Retinal pigment epithelial cell (primary cell): ENCODE measurements around the gene SPI1.

Source experiments
- DNase-seq: peaks from one replicate; pipeline ENCODE4 v3.0.0-alpha.2; 2010; ENCODE audit warnings: low read depth
- H3K4me3 ChIP-seq: 2 replicates; pipeline ENCODE4 v1.5.1; 2011; ENCODE audit warnings: mild to moderate bottlenecking, low read length, control low read depth, moderate library complexity
- CTCF ChIP-seq: conservative IDR thresholded peaks from 2 replicates; pipeline ENCODE4 v1.5.1; 2011; ENCODE audit warnings: low read depth, low read length, control low read depth, inconsistent platforms

Gene SPI1

DNA sequence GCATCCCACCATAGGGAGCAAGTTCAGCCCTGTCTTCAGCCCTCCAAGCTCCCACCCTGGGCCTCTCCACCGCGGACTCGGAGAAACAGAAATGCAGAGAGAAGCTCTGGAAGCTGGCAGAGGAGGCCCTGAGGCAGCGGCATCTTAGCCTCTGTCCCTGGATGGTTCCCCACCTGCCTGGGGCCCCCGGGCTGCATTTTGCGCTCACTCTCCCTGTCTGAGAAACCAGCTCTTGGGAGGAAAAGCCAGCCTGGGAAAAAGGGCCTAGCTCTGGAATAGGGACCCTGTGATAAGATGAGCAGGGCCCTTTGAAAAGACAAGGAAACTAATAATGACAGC, 12.0 kb upstream of the SPI1 start:
- no peak for DNase-seq
- H3K4me3 ChIP-seq, result no peak overlapping the region
- TF ChIP-seq CTCF, result no peak

GRCh38 chr11:47389577-47390421, 11.5 kb upstream of the SPI1 start:
- no peak for DNase-seq
- no peak overlapping the region for H3K4me3 ChIP-seq
- no peak for TF ChIP-seq CTCF

DNA sequence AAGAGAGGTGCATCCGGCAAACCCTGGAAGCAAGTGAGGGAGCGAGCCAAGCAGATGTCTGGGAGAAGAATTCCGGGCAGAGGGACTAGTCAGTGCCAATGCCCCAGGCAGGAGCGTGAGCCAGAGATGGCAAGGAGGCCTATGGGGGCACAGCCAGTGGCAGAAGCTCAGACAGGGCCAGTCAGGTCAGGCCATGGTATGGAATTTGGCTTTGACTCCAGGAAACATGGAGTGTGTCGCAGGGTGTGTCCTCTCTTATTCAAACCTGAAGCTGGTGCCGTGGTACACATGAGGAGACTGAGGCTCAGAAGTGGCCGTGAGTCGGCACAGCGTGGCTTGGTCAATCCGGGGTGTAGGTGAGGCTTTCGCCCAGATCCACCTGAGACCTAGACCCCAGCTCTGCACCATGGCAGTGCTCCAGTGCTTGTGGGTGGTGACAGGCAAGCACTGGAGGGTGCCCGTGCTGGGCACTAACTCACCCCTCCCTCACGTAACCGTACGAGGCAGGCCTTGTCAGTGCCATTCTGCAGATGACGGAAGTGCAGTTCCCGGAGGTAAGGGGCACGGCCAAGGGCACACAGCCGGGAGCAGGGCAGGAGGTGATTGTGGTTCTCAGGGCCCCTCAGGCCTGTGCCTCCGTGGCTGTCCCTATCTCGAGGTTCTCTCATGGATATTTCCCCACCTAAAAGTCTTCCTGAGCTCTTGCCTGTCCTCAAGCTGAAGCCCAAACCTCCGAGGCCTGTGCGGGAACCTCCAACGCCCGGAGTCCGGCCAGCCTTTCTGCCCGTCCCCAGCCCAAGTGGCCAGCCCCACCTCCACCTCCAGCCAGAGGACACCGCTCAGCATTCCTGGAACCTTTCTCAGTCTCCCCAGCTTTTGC, 10.6 kb upstream of the SPI1 start:
- H3K4me3 ChIP-seq, result no peak overlapping the region
- no peak for DNase-seq
- TF ChIP-seq CTCF, result no peak

DNA sequence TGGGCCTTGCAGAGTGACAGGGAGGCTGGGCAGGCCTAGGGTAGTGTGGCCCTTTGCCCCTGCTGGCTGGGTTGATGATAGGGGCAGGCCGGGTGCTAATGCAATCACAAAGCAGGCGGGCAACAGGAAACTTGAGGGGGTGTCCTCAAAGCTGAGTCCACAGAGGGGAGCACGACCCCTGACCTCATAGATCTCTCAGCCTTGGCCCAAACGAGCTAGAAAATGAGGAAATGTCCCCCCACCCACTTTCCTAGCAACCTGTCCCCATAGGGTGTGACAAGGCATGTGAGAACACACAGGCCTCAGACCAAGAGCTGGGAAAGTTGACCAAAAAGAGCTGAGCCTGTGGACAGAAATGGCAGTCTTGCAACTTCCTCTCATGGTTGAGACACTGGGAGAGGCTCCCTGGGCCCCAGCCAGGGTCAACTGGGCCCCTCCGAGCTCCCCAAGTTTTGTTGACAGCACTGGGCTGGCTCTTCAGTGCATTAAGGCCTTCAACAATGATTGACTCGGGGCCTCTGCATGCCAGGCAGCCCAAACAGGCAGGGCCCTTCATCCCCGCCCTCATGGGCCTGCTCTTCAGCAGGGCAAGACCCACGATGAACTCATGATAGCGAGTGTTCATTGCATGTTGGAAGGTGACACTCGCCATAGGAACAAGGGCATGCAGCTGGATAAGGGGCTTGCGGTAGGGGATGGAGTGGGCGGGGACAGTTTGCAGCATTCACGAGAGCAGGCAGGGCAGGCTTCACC, 9.8 kb upstream of the SPI1 start:
- no peak overlapping the region for H3K4me3 ChIP-seq
- DNase-seq, result no peak
- no peak for TF ChIP-seq CTCF

- no peak overlapping the region for H3K4me3 ChIP-seq
- DNase-seq, result no peak
- TF ChIP-seq CTCF, result no peak
These were observed 6.2 kb upstream of the SPI1 start for GRCh38 chr11:47384498-47384897.

GRCh38 chr11:47383071-47383470, 4.7 kb upstream of the SPI1 start:
- no peak for TF ChIP-seq CTCF
- H3K4me3 ChIP-seq, result no peak overlapping the region
- DNase-seq, result no peak
